Measurements from ENCODE around the gene CLCN7. TPM values are rescaled to one million over a fixed set of nuclear protein-coding genes. Genes with fewer than 3 reads are reported as not detected.

Gene CLCN7
- total RNA-seq, 2 donors from 2014 or later, result 27.2 to 115 TPM

DNA sequence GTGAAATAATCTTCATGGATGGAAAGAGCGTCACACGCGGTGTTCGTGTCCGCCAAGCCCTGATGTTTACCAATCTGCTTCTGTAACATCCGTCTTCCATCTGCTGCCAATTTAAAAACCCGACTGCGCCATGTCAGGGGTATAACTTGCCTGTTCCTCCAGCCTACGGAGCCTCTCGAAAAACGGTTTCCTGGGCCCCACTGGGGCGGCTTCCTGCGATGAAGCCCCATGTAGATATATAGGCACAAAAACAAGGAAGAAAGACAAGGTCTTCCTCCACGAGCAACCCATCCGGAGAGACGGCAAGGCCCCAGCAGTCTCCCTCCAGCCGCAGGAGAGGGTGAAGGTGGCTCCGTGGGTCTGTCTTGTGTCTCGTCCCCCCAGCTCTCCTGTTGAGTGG lies 13.8 kb upstream of the CLCN7 start, which contains the start of gene PTX4:
Gene PTX4, minus strand, starts transcription at position 326 of the 400 bp plus-strand sequence. Its CDS starts 35 bp downstream, at position 291.
- Histone ChIP-seq H3K36me3 (replicated peaks in 1 of 2; ENCODE audit: insufficient read depth in 1 of 2, low read depth in 2 of 2) (no peaks in the 10 kb centered on the region), H3K4me1 (peaks cover 9% of the 10 kb centered on the region), H3K9me3 (no peaks in the 10 kb centered on the region), H3K4me3 (no peak within 1 kb of the TSS), H3K27me3 (no peaks in the 10 kb centered on the region), H3K27ac (no peak within 1 kb of the TSS)
- ATAC-seq (no peak), DNase-seq (no peak)
- WGBS, 2 donors, result 73 to 81% methylated on average over 16 to 19 of the region's 19 CpGs
- TF ChIP-seq POLR2A (IDR thresholded peaks at IDR 0.05) (no peak), CTCF (IDR thresholded peaks at IDR 0.05) (no peak)
- intact Hi-C loops (cut with DNase I), result no loop called here

GRCh38 chr16:1488054-1488601 lies 13.3 kb upstream of the CLCN7 start:
- DNase-seq (no peak), ATAC-seq (no peak)
- H3K9me3 ChIP-seq, result no peaks in the 10 kb centered on the region
- peaks cover 9% of the 10 kb centered on the region for H3K4me1 ChIP-seq
- intact Hi-C loops (cut with DNase I), result no loop called here
- no peak overlapping the region for H3K4me3 ChIP-seq
- H3K27ac ChIP-seq, result no peak overlapping the region
- WGBS, 2 donors, result 68 to 82% methylated on average over 14 to 24 of the region's 24 CpGs
- no peaks in the 10 kb centered on the region for H3K27me3 ChIP-seq
- no peaks in the 10 kb centered on the region for H3K36me3 ChIP-seq (replicated peaks in 1 of 2; ENCODE audit: insufficient read depth in 1 of 2, low read depth in 2 of 2)
- TF ChIP-seq CTCF (IDR thresholded peaks at IDR 0.05) (no peak), POLR2A (IDR thresholded peaks at IDR 0.05) (no peak)

- Histone ChIP-seq H3K4me1 (peaks cover 4% of the 10 kb centered on the region), H3K27ac (no peak overlapping the region), H3K36me3 (replicated peaks in 1 of 2; ENCODE audit: insufficient read depth in 1 of 2, low read depth in 2 of 2) (no peaks in the 10 kb centered on the region), H3K9me3 (no peaks in the 10 kb centered on the region), H3K4me3 (no peak overlapping the region), H3K27me3 (no peaks in the 10 kb centered on the region)
- 51 to 74% methylated on average over 3 to 32 of the region's 39 CpGs for WGBS, 2 donors
- ATAC-seq (no peak), DNase-seq (no peak)
- TF ChIP-seq CTCF (IDR thresholded peaks at IDR 0.05), result no peak
- no peak for TF ChIP-seq POLR2A (IDR thresholded peaks at IDR 0.05)
- intact Hi-C loops (cut with DNase I), result no loop called here
Measured at GRCh38 chr16:1487395-1488053, 12.7 kb upstream of the CLCN7 start.

DNA sequence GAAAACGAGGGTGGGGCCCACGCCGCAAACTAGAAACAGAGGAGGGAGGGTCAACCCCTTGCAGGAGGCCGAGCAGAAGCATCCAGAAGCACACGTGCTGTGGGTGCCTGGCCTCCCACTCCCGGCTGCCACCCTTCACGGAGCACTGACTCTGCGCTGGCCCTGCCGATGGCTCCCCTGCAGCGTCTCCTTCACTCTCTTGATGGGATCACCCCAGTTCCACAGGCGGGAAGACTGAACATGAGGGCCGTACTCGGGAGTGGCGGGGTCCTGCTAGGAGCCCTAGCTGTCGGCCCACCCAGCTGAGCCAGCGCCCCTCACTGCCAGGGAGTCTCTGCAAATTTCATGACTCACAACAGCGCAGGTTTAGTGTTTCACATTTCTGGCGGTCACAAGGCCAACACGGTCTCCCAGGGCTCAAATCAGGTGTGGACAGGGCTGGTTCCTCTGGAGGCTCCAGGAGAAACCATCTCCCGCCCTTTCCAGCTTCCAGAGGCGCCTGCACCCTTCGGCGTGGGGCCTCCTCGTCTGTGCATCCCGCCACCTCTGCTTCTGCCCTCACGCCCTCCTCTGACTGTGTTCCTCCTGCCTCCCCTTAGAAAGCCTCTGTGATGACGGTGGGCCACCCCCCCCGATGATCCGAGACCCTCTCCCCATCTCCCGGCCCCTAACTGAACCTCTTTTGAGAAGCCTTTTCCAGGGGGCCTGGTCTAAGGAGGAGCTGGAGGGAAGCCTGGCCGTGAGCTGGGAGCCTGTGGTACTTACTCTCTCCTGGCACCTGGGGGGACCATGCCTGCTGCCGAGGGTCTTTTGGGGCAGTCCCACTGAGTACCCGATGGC lies 11.9 kb upstream of the CLCN7 start:
- H3K9me3 ChIP-seq, result no peaks in the 10 kb centered on the region
- ATAC-seq (no peak), DNase-seq (no peak)
- no peak for TF ChIP-seq CTCF (IDR thresholded peaks at IDR 0.05)
- no peak for TF ChIP-seq POLR2A (IDR thresholded peaks at IDR 0.05)
- WGBS, 2 donors, result 61 to 68% methylated on average over 6 to 33 of the region's 33 CpGs
- no peaks in the 10 kb centered on the region for H3K36me3 ChIP-seq (replicated peaks in 1 of 2; ENCODE audit: insufficient read depth in 1 of 2, low read depth in 2 of 2)
- intact Hi-C loops (cut with DNase I), result no loop called here
- no peaks in the 10 kb centered on the region for H3K27me3 ChIP-seq
- no peaks in the 10 kb centered on the region for H3K4me1 ChIP-seq
- no peak overlapping the region for H3K4me3 ChIP-seq
- no peak overlapping the region for H3K27ac ChIP-seq

All from body of pancreas (tissue), 4 donors.